ENCODE measurements around the gene FMN1.
A peak's percentile ranks its signal among the peaks of the same experiment; 100 is the strongest.

The FMN1 gene

DNA sequence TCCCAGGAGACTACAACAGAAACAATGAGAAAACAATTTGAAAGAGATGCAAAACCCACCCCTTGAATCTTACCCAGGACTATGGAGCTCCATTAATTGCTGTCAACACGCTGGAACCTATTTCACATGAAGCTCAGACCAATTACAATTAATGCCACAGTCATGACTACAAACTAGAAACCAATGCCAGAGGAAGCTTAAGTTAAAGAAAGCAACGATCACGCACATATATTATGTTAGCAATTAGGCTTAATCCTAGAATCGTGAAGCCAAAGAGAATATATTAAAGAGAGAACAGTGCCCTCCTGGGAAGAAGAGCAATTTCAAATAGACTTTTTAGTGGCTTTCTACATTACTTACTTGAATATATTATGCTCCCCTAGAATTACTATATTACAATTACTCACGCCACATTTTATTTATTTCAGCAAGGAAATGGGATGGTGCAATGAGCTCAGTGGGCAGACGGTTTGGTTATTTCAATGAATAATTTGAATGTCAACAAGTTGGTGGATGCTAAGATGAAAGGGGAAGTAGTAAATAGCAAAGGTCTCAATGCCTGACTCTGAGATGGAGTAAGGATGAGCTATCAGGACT, 351.2 kb downstream of the FMN1 start:
- DNase-seq: peak; percentile 28

DNA sequence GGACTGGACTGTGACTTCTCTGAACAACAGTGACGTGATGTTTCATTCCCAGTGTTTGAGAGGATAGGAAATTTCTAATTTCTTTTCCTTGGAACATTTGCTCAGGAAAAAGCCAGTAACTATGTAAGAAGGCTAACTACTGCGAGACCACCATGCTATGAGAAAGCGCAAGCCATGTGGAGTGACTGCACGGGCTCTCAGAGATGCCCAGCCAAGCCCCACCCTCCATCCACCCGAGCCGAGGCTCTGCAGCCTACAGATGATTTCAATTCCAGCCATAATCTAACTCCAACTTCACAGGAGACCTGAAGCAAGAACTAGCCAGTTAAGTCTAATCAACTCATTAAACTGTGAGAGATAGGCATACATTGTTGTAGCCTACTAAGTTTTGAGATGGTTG, 352.4 kb downstream of the FMN1 start:
- no peak for DNase-seq

DNA sequence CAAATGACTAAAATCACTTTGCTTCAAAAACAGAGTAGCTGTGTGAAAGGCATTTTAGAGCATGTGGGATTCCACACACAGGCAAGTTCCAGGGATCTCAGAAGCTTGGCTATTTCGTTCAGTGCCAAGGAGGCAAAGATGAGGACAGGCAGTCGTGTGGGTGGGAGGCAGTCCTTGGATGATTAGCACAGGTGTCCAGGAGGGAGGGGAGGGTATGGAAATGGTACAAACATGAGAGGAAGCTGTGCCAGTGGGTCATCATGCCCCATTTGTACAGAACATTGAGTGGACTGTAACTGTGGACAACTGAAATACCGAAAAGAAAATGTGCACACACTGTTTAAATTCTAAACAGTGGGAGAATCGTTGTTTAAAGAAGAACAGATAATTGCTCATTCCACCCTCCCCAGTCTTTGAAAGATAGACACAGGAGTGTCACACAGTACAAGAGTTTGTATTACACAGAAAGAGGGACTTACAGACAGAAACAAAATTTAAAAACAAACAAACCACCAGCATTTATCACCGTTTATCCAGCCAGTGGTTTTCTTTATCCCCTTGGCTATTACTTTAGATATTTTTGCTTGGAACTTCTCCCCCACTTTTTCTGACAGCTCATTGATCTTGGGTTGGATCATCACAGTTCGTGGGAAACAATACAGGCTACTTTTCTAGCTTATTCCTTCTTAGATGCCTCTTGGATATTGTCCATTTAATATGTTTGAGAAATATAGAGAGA, 353.8 kb downstream of the FMN1 start:
- DNase-seq: no peak

DNA sequence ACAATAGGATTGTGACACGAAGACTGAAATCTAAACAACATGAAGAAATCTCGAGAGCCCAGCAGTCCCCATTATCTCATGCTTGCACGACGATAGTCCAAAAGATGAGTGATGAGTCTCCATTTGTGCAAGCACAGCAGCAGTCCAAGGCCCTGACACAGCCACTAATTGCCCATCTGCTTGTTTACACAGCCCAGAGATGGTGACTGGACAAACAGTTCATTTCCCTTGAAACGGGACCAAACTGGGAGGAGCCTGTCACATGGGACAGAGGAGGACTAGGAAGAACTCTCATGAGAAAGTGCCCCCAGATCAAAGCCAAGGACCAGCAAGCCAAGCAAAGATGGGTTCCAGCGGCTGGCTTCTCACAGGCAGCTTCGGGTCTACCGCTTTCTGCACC, 355.7 kb downstream of the FMN1 start:
- no peak for DNase-seq

DNA sequence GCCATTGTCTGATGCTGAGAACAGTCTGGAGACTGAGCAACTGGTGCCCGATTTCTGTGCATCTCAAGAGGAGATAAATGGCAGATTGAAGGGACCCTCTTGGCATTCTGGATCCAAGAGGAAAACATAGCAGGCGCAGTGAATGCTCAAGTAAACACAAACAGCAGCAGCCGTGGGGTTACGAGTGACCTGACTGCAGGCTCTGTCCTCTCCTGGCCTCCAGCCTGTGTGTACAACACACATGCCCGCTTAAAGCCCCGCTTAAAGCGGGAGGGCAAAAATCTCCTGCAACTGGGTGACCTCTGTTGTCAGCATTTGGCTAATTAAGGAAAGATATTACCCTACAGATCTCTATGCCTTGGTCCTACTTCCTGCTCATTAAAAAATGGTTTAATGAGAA, 356.2 kb downstream of the FMN1 start:
- DNase-seq: no peak

DNA sequence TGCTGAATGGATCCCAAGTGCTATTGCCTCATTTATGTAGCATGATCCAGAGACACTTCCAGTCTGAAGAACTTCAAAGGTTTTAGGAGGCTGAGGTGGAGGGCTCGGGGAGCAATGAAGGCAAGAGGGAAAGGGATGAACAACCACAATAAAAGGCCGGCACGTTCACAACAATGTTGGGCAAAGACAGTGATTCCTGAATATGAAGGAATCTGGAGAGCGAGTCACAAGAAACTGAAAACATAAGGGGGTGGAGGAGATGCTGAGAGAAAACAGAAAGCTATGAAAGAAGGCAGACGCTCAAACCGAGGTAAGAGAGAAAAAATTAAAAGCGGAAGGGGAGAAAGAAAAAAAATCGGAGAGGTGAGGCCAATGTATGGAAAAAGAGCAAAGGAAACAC, 356.6 kb downstream of the FMN1 start:
- DNase-seq: no peak

DNA sequence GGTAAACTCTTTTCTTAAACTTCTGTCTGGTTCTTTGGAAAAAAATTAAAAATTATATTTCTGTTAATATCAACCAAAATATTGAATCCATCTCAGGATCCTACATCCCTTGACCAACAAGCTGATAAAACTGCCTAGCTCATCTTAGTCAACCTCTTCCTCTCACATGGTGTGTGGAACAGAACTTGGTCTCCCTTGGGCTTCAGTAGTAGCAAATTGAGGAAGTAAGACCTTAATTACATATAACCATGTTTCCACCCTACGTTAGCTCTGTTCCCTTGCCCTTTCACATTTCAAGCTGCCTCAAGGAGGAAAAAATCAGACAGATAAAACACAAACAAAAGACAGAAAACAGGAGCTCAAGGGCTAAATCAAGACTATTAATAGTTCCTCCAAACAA, 360.4 kb downstream of the FMN1 start:
- peak; percentile 52 for DNase-seq

DNA sequence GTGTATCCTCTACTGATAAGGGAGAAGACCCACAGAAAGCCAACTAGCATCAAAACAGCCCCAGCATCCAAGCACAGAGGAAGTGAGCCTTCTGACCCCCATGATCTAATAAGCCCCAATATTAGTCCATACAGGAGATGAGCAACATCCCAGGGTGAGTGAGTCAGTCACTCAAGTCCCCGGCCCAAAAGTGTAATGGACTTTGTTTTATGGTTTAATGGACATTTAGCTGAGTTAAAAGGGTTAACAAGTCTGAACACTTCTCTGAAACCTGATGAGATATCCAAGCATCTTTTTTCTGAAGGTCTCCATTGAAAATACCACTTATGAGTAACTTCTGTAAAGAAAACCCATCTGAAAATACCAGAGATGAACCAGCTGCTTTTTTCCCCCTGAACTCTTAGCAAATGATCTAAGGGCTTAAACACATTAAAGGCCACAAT, 361.1 kb downstream of the FMN1 start:
- DNase-seq: no peak

DNA sequence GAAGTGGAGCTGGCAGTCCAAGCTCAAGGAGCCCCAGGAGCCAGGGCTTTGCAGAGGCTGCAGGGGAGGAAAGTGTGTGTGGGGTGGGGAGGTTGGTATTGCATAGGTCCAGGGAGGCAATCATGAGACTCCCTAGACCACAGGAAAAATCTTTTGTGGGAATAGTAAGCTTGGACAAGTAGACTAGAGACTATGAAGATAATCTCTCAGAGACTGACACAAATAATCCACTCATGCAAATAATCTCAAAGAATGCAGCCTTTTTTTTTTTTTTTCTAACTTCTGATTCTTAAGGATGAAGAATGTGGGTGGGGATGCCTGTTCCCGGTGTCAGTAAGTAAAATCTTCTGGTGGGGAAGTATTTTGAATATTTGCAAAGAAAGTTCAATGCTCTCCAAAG, 363.0 kb downstream of the FMN1 start:
- DNase-seq: no peak

DNA sequence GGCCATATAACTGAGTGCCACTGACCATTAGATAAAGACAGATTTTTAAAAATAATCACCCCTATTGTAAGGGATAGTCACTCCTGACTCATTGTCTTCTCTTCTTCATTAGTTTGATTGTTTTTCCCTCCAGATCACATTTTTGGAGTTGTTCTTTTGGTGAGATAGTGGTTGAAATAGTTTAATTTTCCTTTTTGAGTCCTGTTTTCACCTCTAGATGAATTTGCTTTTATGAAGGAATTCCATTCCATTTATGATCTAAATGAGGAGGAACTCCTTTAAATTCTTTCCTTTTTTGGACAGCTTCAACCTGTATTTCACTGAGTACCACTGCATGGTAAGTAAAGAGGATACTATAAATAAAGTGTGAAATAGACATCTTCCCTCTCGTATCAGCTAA, 364.3 kb downstream of the FMN1 start:
- no peak for DNase-seq

DNA sequence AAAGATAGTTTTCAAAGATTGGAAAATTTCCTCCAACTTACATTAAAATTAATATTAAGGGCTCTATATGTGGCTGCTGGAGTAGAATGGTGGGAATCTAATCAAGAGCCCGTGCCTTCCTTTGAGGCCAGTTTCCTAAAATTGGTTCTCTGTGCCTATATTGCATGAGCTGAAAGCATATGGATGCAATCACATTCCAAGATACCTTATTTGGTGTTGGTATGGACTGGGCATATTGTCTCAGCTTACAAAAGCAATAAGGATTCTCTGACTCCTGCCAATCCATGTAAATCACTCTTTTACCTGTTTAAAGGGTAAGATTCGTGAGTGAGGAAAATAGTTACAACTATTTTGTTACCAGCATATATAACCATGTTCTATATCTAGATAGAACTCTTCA, 365.1 kb downstream of the FMN1 start:
- DNase-seq: no peak

DNA sequence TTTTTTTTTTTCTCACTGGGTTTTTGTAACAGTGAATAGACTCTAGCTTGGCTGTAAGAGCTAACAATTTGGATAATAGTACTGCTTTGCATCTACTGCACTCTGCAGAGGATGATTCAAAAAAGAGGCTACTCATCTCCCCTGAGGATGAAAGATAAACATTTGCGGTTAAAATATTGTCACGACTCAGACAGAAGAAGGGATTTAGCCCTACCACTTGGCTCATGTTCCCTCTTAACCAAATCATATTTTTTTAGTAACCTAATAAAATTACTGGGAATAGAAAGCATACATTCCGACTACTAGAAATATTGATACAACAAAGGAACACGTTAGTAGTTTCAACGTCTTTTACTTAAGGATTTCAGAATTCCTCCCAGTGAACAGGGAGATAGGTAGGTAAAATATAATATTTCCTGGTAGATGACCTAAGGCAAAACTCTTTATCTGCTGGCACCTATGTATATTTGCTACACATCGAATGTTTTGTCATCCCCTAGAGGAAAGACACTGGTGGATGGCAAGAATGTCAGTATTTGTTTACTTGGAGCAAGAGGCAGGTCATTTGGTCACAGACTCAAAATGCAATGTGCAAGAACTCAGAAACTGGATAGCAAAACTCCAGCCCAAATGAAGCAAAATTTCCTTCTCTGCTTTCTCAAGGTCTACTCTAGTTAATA, 365.9 kb downstream of the FMN1 start:
- DNase-seq: no peak

DNA sequence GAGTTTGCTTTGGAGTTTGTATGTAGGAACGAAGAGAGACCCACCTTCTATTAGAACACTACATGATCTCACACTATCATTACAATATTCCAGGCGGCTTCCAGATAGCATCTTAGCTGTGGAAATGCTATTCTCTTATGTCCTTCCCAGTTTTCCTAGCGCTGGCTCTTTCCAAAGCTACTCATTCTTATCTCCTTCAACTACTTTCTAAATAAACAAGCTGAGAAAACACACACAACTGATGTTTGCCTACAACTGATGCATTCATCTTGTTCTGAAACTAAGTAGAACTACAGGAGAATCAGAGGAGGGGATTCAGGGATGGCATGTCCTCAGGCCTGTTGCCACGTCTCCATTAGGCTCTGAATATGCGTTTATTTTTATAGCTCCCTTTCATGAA, 367.8 kb downstream of the FMN1 start:
- no peak for DNase-seq

DNA sequence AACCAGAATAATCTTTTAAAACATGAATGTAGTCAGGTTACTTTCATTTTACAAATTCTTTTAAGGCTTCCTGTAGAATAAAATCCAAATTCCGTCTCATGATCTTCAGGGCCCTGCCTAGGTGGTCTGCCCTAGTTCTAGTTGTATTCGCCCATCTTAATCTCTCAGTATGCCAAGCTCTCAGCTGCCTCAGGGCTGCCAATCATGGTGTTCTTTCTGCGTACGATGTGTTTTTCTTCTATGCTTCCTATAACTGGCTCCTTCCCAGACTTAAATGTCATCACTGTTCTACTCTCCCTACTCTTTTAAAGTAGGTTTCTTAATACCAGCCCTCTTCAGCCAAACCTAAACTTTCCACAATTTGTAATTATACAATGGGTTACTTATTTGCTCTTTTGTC, 369.3 kb downstream of the FMN1 start:
- DNase-seq: no peak

DNA sequence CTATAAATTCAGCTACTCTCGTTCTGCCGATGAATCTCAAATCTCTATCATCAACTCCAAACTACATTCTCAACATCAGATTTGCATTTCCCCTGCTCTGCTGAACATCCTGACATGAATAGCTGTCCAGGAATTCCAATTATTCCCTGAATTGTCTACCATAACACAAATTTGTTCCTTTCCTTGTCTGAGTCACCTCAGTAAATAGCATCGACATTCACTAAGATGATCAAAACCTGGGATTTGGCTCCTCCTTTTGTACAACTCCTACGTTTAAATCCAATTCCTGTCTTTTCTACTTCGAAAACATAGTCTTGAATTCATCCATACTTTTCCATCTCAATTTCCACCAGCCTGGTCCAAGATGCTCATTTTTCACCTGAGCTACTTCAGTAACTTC, 369.7 kb downstream of the FMN1 start:
- no peak for DNase-seq

DNA sequence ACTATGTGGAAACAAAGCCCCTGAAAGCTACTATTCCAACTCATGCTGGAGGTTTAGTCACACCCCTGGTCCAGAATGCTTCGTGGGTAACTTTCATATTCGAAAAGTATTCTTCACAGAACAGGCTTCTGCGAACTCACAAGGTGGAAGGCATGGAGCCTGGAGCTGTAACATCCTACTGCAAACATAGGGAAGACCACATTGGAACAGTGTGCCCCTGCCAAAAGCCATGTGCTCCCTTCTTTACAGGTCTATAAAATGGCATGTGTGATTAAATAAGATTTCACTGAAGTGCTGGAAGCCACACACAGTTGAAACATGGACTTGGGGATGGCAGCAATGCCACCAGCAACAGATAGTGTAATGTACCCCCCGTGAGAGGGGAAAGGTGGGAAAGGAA, 370.8 kb downstream of the FMN1 start:
- no peak for DNase-seq

DNA sequence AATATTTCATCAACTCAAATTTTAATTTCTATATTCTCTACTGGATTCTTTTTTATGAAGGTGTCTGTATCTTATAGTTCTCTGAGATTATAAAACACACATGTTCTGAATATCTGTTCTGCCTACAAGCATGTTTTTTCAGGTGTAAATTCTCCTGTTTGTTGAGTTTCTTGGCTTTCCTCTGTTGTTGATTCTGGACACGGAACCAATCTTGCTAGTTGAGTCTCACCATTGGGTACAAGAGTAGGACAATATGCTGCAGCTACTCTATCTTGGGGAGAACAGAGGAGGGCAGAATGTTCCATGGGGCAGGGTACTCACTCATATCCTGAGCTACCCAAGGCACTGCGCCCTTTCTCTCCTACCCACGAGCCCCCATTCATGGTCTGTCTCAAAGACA, 371.8 kb downstream of the FMN1 start:
- no peak for DNase-seq

DNA sequence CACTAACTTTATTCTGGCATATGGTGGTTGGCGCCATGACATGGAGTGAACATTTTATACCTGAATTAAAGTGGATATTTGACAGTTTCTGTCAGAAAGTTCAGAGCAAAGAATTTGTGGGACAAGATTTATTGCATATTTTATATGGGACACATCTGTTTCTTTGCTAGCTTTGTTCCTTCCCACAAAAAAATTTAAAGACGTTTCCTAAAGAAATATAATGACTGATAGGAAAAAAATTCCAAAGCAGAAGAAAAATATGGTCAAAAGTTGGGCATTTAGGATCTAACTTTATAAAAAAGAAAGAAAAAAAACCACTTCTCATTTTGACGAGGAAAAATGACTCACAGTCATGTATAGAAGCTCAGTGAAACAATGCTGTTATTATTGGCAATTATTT, 375.1 kb downstream of the FMN1 start:
- no peak for DNase-seq

DNA sequence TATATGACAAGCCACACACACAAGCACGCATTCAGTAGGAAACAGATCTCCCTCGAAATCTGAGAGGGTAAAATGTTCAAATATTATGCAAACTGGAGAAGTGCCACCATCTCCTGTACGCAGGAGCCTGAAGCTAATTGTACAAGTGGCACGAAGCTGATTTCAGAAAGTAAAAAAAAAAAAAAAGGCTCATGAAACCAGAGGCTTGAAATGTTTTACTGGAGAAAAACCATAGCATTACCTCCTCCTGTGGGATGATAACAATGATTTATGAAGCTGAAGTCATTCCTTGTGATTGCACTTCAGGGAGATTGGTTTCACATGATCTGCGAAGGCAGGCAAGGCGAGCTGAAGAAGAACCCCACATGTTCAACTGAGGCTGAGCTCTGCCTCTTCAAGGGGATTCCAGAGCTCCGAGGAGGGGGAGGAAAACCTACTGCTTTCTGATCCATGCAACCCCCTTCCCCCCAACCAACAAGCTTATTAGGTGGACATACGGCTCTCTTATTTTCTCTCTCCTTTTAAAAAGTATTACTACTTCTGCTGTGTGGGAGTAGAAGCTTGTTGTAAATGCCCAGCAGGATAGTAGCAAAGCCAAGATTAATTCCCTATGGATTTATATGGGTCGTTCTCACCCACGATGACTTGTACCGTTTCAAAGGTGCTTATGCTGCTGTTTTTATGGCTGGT, 375.6 kb downstream of the FMN1 start:
- no peak for DNase-seq

DNA sequence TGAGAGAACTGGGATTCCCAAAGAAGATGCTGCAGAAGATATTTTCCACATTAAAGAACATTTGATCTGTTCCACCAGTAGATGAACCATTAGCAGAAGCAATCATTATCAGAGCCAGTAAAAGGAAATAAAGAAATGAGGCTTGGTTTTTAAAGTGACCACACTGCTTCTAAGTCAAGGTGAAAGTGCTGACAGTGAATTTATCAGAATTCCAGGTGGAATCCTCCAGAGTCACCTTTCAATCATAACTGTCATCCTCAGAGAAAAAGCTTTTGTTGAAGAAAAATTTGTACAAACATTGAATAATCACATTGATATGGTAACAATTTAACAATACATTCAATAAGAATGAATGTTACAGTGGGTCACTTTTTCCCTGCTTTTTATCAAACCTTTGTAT, 376.9 kb downstream of the FMN1 start:
- DNase-seq: no peak

DNA sequence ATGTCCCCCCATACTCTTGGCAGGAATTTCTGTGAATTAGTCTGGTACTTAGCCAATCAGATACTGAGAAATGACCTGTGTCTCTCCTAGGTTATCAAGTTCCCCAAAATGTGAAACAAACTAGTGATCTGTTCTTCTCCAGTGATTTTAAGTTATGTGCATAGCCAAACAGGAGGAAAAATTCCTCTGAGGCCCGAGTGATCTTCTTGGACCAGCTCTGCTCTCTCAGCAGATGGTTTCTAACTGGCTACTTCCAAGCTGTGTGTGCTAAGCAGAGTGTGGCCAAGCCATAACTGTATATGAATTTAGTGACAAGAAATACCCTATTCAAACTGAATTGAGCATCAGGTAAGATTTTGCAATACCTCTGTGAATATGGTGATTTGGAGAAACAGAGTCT, 387.2 kb downstream of the FMN1 start:
- DNase-seq: no peak

DNA sequence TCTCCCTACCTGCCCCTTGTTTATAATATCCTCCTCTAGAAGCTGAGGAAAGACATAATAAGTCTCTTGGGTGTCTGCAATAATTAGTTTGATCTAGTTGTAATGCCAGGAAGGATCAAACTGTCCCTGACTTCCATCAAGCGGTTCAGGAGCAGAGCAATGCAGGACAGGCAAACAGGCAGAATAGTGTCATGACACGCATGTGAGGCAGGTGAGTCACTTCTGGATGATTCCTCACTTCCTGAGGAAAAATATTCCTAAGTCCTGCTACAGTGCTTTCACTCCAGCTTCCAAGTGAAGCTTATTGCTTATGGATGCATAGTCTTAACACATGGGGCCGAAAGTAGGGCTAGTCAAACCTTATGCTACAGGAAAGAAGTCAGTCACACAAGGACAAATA, 390.9 kb downstream of the FMN1 start:
- DNase-seq: no peak

DNA sequence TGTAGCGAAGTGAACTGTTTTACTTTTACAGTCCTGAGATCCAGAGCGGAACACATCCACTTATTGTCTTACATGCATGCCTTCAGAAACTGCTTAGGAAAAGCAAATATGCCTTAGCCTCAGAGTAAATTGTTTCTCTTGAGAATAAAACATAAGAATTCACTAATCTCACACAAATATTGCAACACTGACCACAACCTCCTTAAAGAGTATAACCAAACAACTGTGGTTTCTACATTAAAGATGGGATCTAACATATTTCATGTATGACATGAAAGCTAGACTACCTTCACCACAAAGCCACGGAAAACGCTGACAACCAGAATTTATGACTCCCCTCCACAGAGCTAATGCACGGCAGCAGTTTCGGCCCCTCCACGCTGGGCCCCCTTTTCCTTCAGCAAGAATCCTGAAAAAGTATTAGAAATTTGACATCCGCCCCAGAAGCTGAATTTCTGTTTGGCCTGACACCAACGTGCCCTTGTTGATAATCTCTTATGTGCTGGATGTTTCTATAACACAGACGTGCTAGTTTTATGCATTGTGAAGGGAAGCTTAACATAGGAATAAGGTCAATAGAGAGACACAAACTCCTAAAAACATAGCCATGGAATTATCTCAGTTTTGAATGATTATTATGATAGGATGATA, 392.1 kb downstream of the FMN1 start:
- DNase-seq: peak; percentile 85

Data from hematopoietic multipotent progenitor cell treated with erythropoietin and hydrocortisone succinate and interleukin-3 and kit ligand, for 4 days (in vitro differentiated cells).